ENCODE results near the gene RCBTB1.

DNA sequence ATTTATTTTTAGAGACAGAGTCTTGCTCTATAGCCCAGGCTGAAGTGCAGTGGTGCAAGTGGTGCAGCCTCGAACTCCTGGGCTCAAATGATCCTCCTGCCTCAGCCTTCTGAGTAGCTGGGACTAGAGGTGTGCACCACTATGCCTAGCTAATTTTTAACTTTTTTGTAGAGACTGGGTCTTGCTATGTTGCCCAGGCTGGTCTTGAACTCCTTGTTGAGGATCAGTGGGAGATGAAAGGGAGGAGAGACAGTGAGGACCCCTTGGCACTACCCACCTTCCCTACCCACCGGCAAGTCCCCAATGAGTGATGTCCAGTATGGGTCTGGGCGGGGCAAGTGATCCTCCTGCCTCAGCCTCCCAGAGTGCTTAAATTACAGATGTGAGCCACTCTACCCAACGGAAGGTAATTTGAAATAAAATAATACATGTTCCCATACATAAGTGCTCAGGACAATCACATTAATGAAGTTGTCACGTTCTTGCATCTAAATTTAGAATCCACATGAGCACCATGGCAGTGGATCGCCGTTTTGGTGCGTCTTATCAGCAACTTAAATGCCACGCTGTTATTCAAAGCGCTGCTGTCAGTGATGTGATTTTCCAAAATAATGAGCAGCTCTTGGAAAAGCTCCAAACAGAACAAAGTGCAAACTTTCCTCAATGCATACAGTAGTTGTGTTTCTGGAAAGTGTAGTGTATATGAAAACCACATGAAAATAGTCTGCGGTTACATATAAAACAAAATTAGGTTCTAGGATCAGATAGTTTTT, 37.0 kb upstream of the RCBTB1 start:
- no peak for TF ChIP-seq POLR2A (IDR thresholded peaks at IDR 0.05)
- TF ChIP-seq, protein P1, sequence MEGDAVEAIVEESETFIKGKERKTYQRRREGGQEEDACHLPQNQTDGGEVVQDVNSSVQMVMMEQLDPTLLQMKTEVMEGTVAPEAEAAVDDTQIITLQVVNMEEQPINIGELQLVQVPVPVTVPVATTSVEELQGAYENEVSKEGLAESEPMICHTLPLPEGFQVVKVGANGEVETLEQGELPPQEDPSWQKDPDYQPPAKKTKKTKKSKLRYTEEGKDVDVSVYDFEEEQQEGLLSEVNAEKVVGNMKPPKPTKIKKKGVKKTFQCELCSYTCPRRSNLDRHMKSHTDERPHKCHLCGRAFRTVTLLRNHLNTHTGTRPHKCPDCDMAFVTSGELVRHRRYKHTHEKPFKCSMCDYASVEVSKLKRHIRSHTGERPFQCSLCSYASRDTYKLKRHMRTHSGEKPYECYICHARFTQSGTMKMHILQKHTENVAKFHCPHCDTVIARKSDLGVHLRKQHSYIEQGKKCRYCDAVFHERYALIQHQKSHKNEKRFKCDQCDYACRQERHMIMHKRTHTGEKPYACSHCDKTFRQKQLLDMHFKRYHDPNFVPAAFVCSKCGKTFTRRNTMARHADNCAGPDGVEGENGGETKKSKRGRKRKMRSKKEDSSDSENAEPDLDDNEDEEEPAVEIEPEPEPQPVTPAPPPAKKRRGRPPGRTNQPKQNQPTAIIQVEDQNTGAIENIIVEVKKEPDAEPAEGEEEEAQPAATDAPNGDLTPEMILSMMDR (IDR thresholded peaks at IDR 0.05), result no peak

All from prostate gland (tissue), 2 donors.